HG03095 (cell line): ENCODE results near the gene TRRAP.

Experiments used
- ATAC-seq: cut with Tn5 transposase; IDR thresholded peaks from one replicate; pipeline ENCODE4 v1.9.1; 2021; ENCODE audit warnings: moderate library complexity; ENCODE audit not compliant: unreplicated experiment

The TRRAP gene

GRCh38 chr7:98935811-98936210, 57.5 kb downstream of the TRRAP start:
- no peak for ATAC-seq

- ATAC-seq, result no peak
Measured at GRCh38 chr7:98943336-98943735, 65.0 kb downstream of the TRRAP start.

- no peak for ATAC-seq
Measured at GRCh38 chr7:98944386-98944785, 66.1 kb downstream of the TRRAP start.

- ATAC-seq, result no peak
Measured at GRCh38 chr7:98945852-98946251, 67.5 kb downstream of the TRRAP start.

- no peak for ATAC-seq
Measured at GRCh38 chr7:98946389-98946788, 68.1 kb downstream of the TRRAP start.

- no peak for ATAC-seq
Measured at GRCh38 chr7:98949336-98950044, 71.2 kb downstream of the TRRAP start.

GRCh38 chr7:98955992-98956391, 77.7 kb downstream of the TRRAP start:
- ATAC-seq, result no peak

GRCh38 chr7:98956469-98956868, 78.1 kb downstream of the TRRAP start:
- no peak for ATAC-seq

GRCh38 chr7:98956937-98957336, 78.6 kb downstream of the TRRAP start:
- no peak for ATAC-seq

GRCh38 chr7:98957766-98958165, 79.4 kb downstream of the TRRAP start:
- ATAC-seq, result no peak

GRCh38 chr7:98958968-98959367, 80.6 kb downstream of the TRRAP start:
- no peak for ATAC-seq

- no peak for ATAC-seq
Measured at GRCh38 chr7:98963305-98963704, 85.0 kb downstream of the TRRAP start.

GRCh38 chr7:98964596-98964995, 86.3 kb downstream of the TRRAP start:
- no peak for ATAC-seq

GRCh38 chr7:98968621-98969020, 90.3 kb downstream of the TRRAP start:
- no peak for ATAC-seq

- ATAC-seq, result no peak
Measured at GRCh38 chr7:98969386-98969785, 91.1 kb downstream of the TRRAP start.

- no peak for ATAC-seq
Measured at GRCh38 chr7:98970016-98970615, 91.8 kb downstream of the TRRAP start.

GRCh38 chr7:98970805-98971204, 92.5 kb downstream of the TRRAP start:
- no peak for ATAC-seq

- no peak for ATAC-seq
Measured at GRCh38 chr7:98974205-98974604, 95.9 kb downstream of the TRRAP start.

- no peak for ATAC-seq
Measured at GRCh38 chr7:98974906-98975816, 96.8 kb downstream of the TRRAP start.

- no peak for ATAC-seq
Measured at GRCh38 chr7:98976396-98977185, 98.3 kb downstream of the TRRAP start.

GRCh38 chr7:98978672-98979071, 100.3 kb downstream of the TRRAP start:
- ATAC-seq, result no peak
